Islet of Langerhans (tissue), 1 donor: ENCODE data around the gene C2orf68.
"Not testable (repeated sequence)": the region's sequence is repeated elsewhere in the genome, so short reads cannot be mapped to it uniquely, and the experiment has no call there.

Experiments
- FAIRE-seq: peaks from one replicate; lab custom pipeline; 2011; peaks lifted over from hg19 to GRCh38; lab: Jason Lieb, UNC

Gene C2orf68

DNA sequence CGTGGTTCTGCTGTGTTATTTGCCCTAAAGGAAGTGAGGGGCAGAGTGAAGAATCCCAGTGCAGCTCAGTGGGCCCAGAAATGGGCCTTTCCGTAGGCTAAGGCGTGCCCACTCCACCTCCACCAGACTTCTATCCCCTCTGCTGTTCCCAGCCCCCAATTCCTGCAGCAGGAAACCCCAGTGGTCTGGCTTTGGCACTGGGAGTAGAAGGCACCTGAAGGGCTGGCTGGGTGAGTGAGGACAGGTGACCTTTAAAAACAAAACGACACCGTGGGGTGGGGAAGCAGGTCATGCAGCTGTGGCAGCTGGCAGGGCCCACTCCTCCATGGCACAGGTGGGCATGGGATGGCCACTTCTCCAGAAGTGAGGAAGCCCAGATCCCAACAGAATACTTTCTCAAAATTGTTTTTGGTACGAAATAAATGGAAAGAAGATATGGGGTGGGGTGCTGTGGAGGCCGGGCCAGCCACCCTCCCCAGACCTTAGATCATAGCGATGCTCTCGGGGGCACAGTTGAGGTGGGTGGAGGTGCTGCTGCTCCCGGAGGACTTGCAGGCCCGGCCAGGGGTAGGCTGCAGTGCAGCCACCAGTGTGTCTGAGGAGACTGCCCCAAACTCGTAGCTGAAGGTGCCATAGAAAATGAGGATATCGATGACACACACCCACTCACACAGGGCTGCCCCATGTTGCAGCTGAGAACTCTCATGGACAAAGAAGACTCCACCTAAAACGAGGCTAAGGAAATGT is 13.1 kb downstream of the C2orf68 start:
- FAIRE-seq = no peak

DNA sequence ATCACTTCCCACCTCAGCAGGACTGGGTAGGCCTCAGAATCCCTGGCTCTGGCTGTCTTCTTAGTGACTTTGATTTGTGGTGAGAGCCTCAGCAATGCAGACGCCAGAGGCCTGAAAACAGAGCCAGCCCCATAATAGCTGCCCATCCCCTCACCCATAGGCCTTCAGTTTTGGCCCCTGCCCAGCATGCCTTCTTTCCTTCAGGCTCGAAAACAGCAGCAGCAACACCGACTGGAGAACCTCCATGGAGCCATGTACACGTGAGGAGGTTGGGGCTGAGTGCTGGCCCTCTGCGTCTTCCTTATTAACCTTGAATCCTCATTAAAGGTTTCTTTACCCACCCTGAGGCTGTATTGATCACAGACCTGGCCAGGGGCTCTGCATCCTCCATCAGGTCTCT is 14.6 kb downstream of the C2orf68 start:
- FAIRE-seq = no peak

DNA sequence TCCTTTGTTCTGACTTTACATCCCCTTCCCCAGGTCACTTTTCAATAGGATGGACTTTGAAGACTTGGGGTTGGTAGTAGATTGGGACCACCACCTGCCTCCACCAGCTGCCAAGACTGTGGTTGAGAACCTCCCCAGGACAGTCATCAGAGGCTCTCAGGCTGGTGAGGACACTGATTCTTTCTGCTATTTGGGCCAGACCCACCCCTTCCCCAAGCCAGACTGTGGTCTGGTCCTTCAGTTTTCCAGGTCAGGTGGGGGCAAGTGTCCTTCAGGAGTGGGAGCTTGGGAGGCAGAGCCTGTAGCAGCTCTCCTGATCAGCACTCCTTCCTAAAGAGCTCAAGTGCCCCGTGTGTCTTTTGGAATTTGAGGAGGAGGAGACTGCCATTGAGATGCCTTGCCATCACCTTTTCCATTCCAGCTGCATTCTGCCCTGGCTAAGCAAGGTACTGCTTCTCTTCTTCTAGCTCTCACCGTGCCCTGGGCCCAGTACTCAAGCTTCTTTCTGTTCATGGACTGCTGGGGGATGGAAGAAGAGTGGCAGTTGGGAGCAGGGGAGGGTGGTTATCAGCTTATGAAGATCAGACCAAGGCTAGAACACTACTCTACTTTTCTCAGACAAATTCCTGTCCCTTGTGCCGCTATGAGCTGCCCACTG is 15.3 kb downstream of the C2orf68 start:
- no peak for FAIRE-seq

DNA sequence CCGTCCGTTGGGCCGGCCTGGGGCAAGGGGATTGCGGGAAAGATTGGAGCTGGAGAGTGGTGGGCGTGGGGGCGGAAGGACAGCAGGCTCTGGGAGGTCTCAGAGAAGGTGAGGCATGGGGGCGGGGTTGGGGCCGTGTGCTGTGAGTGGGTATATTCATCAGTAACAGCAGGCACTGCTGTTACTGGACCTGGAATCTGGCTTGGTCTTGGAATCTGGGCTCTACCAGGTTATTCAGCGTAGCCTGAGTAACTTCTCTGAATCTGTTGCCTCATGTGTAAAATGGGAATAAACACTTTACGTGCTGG is 15.9 kb downstream of the C2orf68 start:
- FAIRE-seq = no peak

DNA sequence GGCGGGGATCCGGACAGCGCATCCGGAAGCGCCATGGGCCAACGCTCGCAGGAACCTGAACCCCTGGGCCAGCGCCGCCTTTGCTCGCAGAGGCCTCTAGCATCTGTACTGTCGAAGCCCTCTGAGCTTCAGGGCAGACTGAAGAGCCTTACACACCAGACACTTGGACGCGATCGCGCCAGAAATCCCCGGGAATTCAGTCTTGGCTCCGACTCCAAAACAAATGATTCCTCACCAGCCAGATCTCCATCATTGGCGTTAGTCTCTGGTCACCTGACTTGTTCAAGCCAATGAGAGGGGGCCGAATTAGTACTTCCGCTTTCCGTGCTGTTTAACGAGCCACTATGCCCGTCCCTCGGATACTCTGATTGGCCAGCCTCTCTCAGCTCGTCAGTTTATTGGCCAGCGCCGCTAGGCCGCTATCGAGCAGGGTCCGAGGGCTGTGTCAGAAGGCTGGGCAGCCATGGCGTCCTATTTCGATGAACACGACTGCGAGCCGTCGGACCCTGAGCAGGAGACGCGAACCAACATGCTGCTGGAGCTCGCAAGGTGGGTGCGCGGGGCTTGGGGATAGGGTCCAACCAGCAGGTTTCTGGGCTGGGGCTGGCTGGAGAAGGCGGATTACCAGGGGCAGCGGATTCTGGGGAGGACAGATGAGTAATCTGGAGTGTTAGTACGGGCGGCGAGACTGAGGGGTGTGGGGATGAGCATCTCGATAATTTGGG is 16.4 kb downstream of the C2orf68 start, which contains the start of gene RNF181:
Gene RNF181, plus strand, starts transcription at position 445 of the 725 bp plus-strand sequence. Its CDS starts 19 bp downstream, at position 464.
- peak; percentile 98 for FAIRE-seq

DNA sequence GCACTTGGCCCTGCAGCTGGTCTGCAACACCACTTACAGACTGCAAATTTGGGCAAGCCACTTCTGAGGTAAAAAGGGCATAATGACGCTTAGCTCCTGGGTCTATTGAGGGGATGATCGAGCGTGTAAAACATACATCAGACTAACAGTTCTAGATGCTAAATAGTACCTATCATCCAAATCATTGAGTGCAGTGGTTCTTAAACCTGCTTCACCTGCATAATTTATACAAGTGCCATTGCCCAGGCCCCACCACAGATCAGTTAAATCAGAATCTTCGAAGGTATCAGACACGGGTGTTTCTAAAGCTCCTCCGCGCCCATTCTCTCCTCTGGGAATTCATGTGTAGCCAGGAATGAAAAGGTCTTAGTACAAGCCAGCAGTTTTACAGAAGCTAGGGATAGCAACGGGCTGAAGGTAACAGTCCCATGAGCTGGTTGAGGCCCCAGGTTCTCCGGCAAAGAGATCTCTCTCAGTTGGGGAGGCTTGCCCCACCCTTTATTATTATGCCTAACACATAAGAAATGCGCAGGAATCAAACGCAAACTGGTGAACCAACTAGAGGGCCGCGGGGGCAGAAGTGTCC is 17.1 kb downstream of the C2orf68 start:
- FAIRE-seq = no peak

DNA sequence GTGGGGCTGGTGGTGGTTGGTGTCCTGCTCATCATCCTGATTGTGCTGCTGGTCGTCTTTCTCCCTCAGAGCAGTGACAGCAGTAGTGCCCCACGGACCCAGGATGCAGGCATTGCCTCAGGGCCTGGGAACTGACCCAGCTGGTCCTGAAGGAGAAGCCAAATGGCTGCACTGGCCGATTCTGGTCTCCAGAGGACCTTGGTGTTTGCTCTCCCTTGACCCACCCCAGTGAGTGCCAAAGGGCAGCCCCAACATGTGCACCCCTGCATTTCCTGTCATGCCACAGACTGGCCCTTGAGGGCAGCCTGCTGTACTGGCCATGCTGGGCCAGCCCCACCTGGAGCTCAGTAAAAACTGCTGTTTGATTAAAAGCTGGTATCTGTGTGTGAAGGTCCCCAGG is 18.8 kb downstream of the C2orf68 start:
- no peak for FAIRE-seq

DNA sequence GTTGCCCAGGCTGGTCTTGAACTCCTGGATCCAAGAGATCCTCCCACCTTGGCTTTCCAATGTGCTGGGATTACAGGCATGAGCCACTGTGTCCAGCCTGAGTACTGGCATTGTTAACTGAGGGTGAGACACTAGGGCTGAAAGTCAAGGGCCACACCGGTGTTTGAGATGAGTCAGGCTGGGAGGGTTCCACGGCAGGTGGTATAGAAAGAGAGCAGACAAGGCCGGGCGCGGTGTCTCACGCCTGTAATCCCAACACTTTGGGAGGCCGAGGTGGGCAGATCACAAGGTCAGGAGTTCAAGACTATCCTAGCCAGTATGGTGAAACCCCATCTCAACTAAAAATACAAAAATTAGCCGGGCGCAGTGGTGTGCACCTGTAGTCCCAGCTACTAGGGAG is 19.6 kb downstream of the C2orf68 start:
- FAIRE-seq = not testable (repeated sequence)

DNA sequence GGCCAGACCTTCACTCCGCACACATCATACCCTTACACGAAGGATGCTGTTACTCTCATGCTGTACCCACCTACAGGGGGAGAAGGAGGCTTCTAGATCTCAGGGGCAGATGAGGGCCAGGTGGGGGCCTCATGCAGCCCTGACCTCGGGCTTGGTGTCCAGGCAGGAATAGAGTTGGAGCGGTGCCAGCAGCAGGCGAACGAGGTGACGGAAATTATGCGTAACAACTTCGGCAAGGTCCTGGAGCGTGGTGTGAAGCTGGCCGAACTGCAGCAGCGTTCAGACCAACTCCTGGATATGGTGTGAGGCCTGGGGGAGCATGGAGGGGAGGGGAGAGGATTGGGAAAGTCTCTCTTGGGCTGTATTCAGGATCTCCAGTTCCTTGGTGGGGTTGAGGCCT is 20.3 kb downstream of the C2orf68 start:
- FAIRE-seq = no peak

DNA sequence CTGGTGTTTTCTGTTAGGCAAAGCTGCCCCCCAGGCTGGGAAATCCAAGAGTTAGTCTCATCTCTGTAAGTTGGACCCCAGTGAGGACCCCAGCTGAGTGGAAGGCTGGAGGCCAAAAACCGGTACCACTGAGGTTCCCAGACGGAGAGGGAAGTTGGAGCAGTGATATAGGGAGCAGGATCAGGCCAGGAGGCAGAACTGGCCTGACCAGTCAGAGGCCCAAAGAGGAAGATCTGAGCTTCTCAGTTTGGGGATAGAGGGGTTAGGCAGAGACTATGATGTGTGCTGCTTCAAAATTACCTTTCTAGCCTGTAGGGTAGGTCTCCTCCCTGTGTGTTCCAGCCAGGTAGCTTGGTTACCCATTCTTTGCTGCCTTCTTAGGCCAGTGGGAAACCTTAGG is 20.9 kb downstream of the C2orf68 start:
- no peak for FAIRE-seq

DNA sequence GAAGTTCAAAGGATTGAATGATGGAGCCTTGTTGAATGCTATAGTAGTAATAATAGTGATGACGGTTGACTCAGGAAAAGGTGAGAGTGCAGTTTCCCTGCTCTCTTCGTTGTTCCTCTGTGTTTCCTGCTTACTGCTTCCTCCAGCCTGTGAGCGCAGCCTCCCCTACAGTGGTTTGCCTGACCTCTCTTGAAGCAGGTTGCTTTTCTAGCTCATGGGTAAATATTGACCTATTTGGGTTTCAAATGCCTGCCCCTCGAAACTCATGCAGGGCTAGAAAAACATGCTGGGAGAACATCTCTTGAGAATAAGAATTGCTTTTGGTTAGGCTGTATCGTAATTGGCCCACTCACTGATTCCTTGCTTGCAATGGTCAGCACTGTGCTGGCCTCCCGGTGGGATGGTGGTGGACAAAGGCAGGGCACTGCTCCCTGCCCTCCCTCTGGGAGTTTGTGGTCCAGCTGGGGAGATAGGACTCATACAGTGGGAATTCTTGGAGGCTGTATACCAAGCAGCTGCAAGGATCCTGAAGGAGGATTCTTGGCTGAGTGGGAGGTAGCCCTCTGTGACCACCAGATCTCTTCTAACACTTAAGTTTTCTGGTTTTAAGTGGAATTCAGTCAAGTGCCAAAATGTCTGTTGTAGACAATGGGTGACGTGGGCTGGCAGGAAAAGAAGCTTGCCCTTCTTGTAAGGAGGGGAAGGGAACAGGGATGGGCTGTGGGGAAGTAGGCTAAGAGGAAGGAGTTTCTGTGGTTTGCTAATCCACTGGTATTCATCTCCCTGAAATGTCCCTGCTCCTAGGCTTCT is 21.7 kb downstream of the C2orf68 start:
- FAIRE-seq = no peak

DNA sequence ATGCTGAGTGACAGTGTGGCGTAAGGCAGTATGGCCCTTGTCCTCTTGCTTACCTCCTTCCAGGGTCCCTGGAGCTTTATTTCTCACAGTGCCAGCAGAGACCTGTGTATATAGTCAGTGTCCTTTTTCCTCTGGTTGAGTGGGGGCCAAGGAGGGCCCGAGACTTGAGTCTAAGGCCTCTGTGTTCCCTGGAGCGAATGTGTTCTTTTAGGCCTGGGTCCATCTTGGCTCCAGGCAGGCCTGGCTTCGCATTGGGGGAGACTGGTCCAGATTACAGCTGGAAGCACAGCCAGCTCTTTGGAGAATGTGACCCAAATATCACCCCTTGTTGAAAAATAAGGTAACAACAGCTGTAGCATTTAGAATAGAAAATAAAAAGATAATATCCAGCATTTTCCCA is 22.7 kb downstream of the C2orf68 start:
- FAIRE-seq = no peak

DNA sequence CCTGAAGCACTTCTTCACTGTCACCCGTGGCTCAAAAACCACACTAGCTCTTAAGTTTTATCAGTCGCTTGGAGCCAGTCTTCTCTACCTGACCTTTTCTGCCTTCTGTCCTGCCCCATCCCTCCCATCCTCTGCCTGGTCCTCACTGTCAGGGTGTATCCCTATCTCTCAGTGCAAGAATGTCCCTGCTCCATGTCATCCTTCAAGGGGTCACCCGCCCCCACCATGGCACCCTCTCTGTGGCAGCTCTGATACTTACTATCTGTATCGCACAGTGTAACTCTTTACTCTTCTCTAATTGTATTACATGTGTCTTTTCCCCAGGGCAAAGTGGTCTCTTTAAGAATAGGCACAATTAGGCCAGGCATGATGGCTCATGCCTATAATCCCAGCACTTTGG is 23.2 kb downstream of the C2orf68 start:
- FAIRE-seq = no peak

DNA sequence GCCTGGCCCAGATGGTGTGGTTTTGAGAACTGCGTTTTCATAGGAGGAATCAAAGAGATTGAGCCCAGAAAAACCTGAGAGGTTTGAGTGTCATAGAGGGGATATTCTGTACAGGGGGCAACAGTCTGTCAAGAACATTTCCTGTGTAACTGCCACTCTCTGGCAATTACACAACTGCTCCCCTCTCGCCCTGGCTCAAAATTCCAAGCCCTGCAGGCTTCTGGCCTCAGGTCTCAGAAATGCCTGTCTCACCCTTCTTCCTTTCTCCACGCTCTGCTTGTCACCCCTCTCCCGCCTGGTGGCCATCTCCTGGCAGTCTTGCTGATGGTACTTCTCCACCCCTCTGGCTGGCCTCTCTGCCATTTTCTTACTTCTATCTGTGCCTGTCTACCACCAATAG is 23.6 kb downstream of the C2orf68 start:
- FAIRE-seq = no peak

DNA sequence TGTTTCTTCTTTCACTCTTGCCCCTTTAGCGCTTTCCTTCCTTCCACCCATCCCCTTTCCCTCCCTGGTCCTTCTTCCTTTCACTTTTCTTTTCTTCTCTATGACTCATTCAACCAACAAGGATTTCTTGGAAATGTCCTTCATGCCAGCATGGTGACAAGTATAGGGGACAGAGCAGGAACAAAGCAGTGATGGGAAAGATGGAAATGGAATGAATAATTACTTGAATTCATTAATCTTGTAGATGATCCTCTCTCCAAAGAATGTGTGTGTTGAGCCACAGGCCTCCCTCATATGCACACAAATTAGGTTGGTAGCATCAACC is 26.1 kb downstream of the C2orf68 start:
- no peak for FAIRE-seq

DNA sequence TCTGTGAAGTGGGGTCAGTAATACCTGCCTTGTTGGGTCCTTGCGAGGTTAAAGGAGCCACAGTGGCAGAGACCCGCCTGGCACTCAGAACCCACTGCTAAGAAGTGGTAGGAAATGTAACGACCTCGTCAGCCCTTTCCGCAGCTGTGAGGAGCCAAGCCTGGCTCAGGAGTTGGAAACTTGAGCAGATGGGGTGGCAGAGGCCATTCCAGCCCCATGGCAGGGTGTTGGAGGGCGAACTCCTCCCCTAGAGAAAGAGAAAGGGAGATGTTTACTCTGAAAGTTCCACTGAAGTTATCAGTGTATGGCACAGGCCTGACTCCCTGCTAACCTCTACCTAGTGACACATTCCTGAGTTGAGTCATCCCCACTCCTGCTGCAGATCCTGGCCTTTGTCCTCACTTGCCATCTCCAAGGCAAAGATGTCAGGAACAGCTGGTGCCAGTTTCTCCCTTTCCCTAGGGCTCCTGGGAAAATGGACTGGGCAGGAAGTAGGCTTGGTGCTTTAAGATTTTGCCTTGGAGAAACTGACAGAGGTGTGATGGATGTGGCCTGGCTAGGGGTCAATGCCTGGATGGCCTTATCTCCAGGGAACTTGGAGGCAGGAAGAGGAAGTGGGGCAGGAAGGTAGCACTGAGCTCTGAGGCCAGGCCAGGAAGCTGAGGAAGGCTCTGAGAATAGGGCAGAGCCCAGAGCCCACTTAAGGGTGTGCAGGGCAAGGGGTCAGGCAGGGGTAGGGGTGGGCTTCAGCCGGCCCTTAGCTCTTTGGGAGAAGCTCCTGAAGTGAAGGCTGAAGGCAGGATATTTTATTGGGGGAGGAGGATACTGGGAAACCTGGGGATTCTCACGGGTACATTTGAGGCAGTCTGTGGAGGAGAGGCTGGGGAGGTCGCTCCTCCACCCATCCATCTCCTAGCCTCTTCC is 26.7 kb downstream of the C2orf68 start:
- FAIRE-seq = no peak

DNA sequence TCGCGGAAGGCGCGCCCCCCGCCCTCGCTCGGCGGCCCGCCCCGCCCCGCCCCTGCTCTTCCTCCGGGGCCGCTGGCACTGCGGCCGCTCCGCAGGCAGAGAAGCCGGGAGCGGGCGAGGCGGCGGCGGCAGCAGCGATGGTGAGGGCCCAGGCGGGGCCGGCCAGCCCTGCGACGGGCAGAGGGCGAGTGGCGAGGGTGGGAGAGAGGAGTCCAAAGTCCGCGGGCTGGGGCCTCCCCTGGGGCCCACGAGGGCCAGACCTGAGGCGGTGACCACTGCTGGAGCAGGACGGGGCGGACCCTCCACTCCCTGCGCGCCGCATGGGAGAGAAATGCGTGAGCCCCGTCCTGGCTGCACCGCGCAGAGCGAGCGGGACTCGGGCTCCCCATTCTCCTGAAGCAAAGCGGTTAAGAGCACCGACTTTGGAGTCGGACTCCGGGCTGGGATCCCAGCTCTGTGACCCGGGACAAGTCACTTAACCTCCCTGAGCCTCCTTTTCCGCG is 27.5 kb downstream of the C2orf68 start, which contains the start of gene VAMP5:
Gene VAMP5, plus strand, starts transcription at position 78 of the 503 bp plus-strand sequence. Its CDS starts 60 bp downstream, at position 138.
- FAIRE-seq = no peak

DNA sequence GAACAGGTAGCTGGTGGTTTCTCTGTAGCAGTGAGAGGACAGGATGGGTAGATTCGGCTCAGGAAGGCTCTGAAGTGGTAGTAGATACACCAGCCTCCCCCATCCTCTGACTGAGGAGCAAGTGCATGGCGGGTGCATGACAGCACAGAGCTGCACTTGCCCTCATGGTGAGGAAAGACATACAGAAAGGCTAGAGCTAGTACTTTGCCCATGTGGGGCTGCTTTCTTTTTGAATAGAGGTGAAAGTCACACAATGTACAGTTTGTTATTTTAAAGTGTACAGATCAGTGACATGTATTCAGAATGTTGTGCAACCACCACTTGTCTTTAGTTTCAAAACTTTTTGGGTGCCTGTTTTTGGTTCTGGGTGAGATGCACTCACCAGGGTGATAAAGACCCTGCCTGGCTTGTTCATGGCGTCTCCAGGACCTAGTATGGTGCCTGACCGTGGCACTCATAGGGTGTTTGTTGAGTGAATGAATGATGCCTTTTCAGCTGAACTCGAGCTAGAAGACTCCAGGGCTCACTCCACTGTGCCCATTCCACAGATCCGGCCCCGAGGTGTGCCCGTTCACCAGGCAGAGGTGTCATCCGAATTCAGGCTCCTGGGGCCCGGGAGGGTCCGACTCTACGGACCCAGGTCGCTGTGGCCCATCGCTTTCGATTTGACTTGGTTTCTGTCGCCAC is 28.1 kb downstream of the C2orf68 start:
- no peak for FAIRE-seq

DNA sequence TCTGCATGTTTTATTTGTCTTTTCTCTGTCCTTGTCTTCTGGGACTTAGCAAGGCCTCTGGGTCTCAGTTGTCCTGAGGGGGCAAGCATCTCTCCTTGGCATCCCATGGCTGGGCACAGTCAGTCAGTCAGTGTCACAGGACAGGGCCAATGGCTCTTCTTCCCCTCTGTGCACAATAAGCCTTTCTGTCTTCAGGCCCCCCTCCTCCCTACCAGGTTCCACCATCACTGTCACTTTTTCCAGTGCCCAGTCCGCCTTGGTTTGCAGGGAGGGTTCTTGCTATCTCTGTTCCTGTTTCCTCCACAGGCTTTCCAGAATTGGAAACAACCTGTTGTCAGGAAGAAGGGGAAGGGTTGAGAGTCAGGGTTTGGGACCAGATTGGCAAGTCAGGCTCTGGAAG is 29.4 kb downstream of the C2orf68 start:
- no peak for FAIRE-seq

DNA sequence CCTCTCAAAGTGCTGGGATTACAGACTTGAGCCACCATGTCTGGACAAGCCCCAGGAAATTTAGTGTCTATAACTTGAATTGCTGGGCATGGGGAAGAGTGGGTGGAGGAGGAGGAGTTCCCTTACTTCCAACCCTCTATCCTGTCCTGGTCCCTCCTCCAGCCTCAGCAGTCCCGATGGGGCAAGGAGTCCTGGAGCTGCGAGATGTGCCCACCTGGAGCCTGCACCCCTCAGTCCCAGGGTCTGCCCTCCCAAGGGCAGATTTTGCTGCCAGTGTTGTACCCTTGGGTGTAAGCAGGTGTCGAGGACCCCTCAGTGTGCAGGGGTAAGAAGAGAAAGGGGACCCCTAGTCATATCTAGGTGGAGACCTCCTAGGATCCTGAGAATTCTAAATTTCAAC is 31.7 kb downstream of the C2orf68 start:
- FAIRE-seq = no peak
